HG02623 (cell line): Measurements from ENCODE around the gene CHIT1.

Source experiments
- ATAC-seq: cut with Tn5 transposase; IDR thresholded peaks from one replicate; pipeline ENCODE4 v1.9.1; 2021; ENCODE audit warnings: moderate library complexity; ENCODE audit not compliant: unreplicated experiment

CHIT1 gene

DNA sequence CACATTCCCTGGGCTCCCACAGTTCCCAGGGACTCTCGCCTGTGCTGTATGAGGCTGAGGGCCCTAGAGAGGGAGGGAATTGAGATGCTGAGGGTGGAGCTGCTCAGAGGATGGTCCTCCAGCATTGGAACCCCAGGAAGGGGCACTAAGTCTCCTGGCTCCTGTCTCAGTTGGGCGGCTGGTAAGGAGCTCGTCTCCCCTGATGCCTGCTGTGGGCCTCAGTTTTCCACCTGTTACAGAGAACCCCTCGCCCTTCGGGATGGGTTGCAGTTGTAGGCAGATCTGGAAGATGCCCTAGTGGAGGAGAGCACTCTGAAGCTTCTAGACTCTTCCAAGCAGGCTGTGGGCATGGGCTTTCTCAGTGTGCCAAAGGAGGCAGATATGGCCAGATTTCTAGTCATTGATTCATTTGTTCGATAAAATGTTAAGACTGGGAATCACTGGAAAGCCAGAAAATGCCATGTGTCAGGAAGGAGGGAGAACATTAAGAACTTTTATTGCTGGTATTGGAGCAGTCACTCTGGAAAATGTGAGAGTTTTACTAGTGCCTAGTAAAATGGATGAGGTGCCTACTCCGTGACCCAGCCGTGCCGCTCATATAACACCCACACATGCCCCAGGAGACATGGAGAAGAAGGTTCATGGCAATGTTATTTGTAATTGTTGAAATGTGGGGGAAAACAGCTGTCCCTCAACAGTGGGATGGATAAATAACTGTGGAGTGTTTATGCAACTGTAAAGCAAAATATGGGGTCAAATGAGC lies 53.0 kb downstream of the CHIT1 start:
- ATAC-seq = no peak

- ATAC-seq = no peak
These were observed 53.6 kb downstream of the CHIT1 start for GRCh38 chr1:203175827-203176241.

- no peak for ATAC-seq
These were observed 54.1 kb downstream of the CHIT1 start, which contains the start of gene MYBPH for GRCh38 chr1:203175237-203175826. TSS of gene MYBPH (minus strand) at chr1:203175826. CDS start at chr1:203175755, 71 bp downstream.

DNA sequence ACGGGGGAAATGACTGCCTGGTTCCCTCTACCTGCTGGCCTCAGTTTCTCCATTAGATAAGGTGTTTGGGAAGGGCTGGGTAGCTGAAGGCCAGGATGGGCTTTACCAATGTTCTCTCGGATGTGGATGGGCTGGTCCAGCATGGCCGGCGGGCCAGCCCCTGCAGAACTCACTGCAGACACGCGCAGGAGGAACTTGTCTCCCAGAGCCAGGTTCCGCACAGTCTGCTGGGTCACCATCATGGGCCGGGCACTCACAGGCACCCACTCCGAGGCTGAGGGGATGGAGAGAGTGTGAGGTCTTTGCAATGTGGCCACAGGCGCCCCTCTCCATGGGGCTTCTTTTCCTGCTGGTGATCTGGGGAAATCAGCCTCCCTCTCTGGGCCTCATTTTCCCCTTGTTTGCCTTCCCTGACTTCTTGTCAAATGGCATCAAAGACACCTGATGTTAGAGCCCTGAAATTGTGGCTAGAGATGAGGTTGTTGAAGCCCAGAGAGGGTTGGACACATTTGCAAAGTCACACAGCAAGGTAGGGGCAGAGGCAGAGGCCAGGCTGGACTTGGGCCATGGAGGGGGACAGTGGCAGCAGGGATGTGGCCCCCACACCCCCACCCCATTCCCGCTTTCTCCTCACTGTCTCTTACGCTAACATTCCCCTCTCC lies 55.0 kb downstream of the CHIT1 start:
- ATAC-seq = no peak

DNA sequence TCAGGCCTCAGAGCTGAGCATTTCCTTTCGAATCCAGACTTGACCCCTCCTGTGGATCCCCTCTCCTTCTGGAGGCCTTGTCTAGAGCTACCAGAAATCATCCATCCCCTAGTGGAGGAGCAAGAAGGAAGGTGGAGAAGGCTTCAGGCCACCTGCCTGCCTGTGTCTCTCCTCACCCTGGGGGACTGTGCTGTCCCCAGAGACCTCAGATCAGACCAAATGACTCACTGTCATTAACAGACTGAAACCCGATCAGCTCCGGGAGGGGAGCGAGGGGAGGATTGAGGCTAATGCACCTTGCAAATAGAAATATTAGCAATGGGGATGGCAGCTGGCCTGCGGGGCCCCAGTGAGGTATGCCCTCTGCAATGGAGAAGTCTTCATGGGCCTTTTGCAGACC lies 55.9 kb downstream of the CHIT1 start:
- ATAC-seq = no peak

DNA sequence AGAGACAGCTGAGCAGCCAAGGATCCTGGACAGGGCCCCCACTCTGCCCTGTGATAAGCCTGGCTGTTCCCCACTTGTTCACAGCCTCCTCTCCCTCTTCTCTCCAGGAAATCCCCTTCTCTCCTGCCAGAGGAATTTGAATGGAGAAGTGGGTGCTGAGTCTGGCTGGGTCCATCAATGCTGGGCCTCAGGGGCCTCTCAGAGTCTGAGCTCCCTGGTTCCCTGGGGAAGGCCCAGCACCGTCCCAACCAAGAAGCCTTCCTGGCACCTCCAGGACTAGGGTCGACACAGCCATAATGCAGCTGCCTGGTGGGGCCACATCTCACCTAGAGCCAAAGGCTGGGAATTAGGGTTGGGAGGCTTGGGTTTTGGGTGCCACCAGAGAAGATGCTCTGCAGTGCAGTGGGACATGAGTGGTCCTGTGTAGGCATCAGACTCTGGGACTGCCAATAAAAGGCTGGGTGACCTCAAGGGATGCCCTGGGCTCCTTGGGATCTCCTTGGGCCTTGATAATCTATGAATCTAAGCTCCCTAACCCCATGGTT lies 56.4 kb downstream of the CHIT1 start:
- no peak for ATAC-seq

GRCh38 chr1:203172184-203173010 lies 57.1 kb downstream of the CHIT1 start:
- no peak for ATAC-seq

- no peak for ATAC-seq
These were observed 57.9 kb downstream of the CHIT1 start for GRCh38 chr1:203171341-203172183.

DNA sequence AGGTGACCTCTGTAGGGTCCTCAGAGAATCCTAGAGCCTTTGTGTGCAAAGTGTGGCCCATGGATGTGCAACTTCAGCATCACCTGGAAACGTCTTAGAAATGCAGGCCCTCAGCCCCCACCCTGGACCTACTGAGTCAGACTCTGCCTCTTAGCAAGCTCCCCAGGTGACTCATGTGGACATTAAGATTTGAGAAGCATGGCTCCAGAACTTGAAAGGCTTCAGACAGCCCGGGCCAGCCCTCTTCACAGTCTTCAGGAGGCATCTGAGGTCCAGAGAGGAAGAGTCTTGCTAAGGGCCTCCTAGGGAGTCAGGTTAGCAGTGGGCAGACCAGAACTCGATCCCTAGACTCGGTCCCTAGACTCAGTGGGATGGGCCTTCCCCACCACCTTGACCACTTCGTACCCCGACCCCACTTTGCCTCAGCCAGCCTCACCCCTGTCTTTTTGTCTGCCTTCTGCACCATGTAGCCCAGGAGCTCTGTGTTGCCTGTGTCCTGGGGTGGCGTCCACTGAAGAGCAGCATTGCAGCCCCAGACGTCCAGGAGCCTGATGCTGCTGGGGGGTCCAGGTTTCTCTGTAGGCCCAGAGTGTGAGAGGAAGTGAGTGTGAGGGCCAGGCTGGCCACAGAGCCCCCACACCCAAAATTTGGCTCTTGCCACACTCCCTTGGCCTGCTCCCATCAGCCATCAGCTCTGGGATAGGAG lies 58.7 kb downstream of the CHIT1 start:
- no peak for ATAC-seq

GRCh38 chr1:203169770-203170520 lies 59.5 kb downstream of the CHIT1 start:
- no peak for ATAC-seq

DNA sequence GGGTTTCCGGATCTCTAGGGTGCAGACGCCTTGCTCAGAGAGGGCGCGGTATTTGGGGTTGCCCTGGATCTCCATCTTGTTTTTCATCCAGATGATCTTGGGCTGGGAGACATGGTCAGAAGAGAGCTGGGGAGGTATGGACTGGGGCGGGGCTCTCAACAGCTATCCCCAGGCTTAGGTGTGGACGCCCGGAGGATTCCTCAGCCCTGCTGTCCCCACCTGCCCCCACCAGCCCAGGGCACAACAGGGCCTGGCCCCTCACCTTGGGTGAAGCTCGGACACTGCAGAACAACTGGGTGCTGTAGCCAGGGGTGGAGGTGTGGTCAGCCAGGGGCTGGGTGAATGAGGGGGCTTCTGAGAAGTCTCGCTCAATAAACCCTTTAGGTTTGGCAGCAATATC lies 60.5 kb downstream of the CHIT1 start:
- no peak for ATAC-seq

GRCh38 chr1:203168256-203168786 lies 61.2 kb downstream of the CHIT1 start:
- ATAC-seq = no peak

DNA sequence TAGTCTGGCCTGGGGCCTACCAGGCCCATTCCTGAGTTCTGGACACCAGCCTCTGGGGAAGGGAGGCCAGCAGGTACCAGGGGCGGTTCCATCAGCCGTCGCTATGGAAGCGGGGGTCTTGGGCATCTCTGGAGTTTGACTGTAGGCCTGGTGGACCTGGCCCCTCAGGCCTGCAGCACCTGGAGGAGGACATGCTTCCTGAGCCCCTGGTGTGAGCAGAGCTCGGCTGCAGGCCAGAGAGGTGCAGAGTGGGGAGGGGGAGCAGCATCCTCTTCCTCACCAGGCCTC lies 61.6 kb downstream of the CHIT1 start:
- no peak for ATAC-seq

DNA sequence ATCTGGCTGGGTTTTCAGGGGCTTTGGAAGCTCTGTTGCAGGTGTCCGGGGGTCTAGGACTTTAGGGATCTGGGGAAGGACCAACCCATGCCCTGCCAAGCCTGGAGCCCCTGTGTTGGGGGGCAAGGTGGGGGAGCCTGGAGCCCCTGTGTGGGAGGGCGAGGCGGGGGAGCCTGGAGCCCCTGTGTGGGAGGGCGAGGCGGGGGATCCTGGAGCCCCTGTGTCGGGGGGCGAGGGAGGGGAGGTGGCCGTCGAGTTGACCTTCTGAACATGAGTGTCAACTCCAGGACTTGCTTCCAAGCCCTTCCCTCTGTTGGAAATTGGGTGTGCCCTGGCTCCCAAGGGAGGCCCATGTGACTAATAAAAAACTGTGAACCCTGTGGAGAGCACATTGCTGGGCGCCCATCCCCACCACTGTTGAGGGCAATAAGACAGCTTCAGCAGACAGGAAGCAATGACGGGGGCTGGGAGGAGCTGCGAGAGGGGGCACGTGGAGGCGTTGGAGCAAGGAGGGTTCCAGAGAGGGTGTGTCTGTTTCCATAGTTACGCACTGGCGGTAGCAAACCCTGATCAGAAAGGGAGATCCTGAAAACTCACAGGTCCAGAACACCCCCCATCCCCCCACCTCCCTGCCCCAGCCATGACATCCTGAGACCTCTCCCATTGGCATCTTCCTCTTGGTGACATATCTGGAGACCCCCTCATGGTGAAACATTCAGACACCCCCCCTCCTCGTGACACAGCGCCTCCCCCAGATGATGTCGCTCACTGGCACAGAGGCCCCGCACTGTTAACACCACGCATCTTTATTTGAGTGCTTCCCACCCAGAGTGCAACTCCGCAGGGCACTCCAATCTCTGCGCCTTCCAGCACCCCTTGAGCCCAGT lies 62.2 kb downstream of the CHIT1 start:
- no peak for ATAC-seq

- no peak for ATAC-seq
These were observed 63.1 kb downstream of the CHIT1 start for GRCh38 chr1:203166192-203166940.
